Esophagus muscularis mucosa (tissue), 4 donors: ENCODE results near the gene ZMYND10.

ENCODE experiments used
- EP300 ChIP-seq: sonication (generic); formaldehyde crosslinking; IDR thresholded peaks from one replicate; pipeline ENCODE4 v1.6.1; 2017; ENCODE audit warnings: antibody characterized with exemption
- POLR2A ChIP-seq: fragments of 450-650 bp; IDR thresholded peaks from one replicate; pipeline ENCODE4 v1.6.1; 2017; ENCODE audit warnings: antibody characterized with exemption, moderate library complexity, mild to moderate bottlenecking, low read depth
- TF ChIP-seq, protein P1 (sequence below), 3 experiments: fragments of 200-600 bp in 2 of 3; fragments of 450-650 bp in 1 of 3; sonication (generic) in 2 of 3; IDR thresholded peaks; one replicate each; pipeline ENCODE4 v1.5.1; 2017 to 2019; ENCODE audit warnings: antibody characterized with exemption in 3 of 3, mild to moderate bottlenecking in 2 of 3, moderate library complexity in 1 of 3

DNA sequence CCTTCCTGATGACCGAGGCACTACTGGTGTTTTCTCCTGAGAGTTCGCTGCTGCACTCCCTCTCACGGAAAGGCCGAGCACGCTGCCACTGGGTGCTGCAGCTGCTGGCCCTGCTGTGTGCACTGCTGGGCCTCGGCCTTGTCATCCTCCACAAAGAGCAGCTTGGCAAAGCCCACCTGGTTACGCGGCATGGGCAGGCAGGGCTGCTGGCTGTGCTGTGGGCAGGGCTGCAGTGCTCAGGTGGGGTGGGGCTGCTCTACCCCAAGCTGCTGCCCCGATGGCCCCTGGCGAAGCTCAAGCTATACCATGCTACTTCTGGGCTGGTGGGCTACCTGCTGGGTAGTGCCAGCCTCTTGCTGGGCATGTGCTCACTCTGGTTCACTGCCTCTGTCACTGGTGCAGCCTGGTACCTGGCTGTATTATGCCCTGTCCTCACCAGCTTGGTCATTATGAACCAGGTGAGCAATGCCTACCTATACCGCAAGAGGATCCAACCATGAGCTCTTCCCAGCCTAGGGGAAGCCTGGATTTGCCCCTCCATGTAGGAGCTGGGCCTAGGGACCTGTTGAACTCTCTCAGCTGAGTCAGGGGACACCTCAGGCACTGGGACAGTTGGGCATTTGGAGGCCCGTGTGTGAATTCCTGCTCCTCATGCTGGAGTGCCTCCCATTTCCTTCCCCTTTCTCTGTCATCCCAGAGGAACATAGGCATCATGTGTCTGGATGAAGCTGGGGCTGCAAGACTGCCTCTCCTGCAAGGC, 7.9 kb upstream of the ZMYND10 start:
- TF ChIP-seq EP300, result no peak
- TF ChIP-seq, protein P1, sequence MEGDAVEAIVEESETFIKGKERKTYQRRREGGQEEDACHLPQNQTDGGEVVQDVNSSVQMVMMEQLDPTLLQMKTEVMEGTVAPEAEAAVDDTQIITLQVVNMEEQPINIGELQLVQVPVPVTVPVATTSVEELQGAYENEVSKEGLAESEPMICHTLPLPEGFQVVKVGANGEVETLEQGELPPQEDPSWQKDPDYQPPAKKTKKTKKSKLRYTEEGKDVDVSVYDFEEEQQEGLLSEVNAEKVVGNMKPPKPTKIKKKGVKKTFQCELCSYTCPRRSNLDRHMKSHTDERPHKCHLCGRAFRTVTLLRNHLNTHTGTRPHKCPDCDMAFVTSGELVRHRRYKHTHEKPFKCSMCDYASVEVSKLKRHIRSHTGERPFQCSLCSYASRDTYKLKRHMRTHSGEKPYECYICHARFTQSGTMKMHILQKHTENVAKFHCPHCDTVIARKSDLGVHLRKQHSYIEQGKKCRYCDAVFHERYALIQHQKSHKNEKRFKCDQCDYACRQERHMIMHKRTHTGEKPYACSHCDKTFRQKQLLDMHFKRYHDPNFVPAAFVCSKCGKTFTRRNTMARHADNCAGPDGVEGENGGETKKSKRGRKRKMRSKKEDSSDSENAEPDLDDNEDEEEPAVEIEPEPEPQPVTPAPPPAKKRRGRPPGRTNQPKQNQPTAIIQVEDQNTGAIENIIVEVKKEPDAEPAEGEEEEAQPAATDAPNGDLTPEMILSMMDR (IDR thresholded peaks at IDR 0.05), result no peak
- no peak for TF ChIP-seq POLR2A
